ENCODE measurements around the gene CSGALNACT2. TPM values are rescaled to one million over a fixed set of nuclear protein-coding genes. Genes with fewer than 3 reads are reported as not detected.

The CSGALNACT2 gene
- total RNA-seq, 1 donor from 2014 or later = 38.7 TPM

- Mint-ChIP-seq H3K4me1 (ENCODE audit: low read depth) (peaks cover 14% of the 10 kb centered on the region), H3K36me3 (ENCODE audit: low read depth) (peaks cover 5% of the 10 kb centered on the region), H3K9me3 (ENCODE audit: low read depth) (no peaks in the 10 kb centered on the region), H3K27ac (ENCODE audit: unreplicated experiment) (no peak overlapping the region), H3K27me3 (ENCODE audit: low read depth) (no peaks in the 10 kb centered on the region), H3K4me3 (ENCODE audit: unreplicated experiment) (no peak overlapping the region)
- DNase-seq (ENCODE audit: low spot score) = peak; percentile 46
- no peak for TF ChIP-seq CTCF (IDR thresholded peaks at IDR 0.05)
Observed at GRCh38 chr10:43194859-43195258, 56.6 kb downstream of the CSGALNACT2 start.

- no peaks in the 10 kb centered on the region for H3K9me3 Mint-ChIP-seq (ENCODE audit: low read depth)
- H3K27ac Mint-ChIP-seq (ENCODE audit: unreplicated experiment) = no peak overlapping the region
- peaks cover 10% of the 10 kb centered on the region for H3K4me1 Mint-ChIP-seq (ENCODE audit: low read depth)
- peak; percentile 61 for DNase-seq (ENCODE audit: low spot score)
- no peak for TF ChIP-seq CTCF (IDR thresholded peaks at IDR 0.05)
- H3K36me3 Mint-ChIP-seq (ENCODE audit: low read depth) = peaks cover 5% of the 10 kb centered on the region
- no peaks in the 10 kb centered on the region for H3K27me3 Mint-ChIP-seq (ENCODE audit: low read depth)
- no peak overlapping the region for H3K4me3 Mint-ChIP-seq (ENCODE audit: unreplicated experiment)
Observed at GRCh38 chr10:43195557-43195956, 57.3 kb downstream of the CSGALNACT2 start.

- no peaks in the 10 kb centered on the region for H3K9me3 Mint-ChIP-seq (ENCODE audit: low read depth)
- H3K4me1 Mint-ChIP-seq (ENCODE audit: low read depth) = peaks cover 6% of the 10 kb centered on the region
- peaks cover 5% of the 10 kb centered on the region for H3K36me3 Mint-ChIP-seq (ENCODE audit: low read depth)
- H3K4me3 Mint-ChIP-seq (ENCODE audit: unreplicated experiment) = no peak overlapping the region
- DNase-seq (ENCODE audit: low spot score) = peak; percentile 79
- H3K27ac Mint-ChIP-seq (ENCODE audit: unreplicated experiment) = no peak overlapping the region
- H3K27me3 Mint-ChIP-seq (ENCODE audit: low read depth) = no peaks in the 10 kb centered on the region
- TF ChIP-seq CTCF (IDR thresholded peaks at IDR 0.05) = no peak
Observed at GRCh38 chr10:43196131-43196980, 58.1 kb downstream of the CSGALNACT2 start.

- TF ChIP-seq CTCF (IDR thresholded peaks at IDR 0.05) = no peak
- Mint-ChIP-seq H3K9me3 (ENCODE audit: low read depth) (no peaks in the 10 kb centered on the region), H3K4me1 (ENCODE audit: low read depth) (peaks cover 9% of the 10 kb centered on the region), H3K4me3 (ENCODE audit: unreplicated experiment) (no peak overlapping the region), H3K27me3 (ENCODE audit: low read depth) (no peaks in the 10 kb centered on the region), H3K36me3 (ENCODE audit: low read depth) (peaks cover 5% of the 10 kb centered on the region), H3K27ac (ENCODE audit: unreplicated experiment) (no peak overlapping the region)
- DNase-seq (ENCODE audit: low spot score) = peak; percentile 88
Observed at GRCh38 chr10:43196981-43197833, 59.0 kb downstream of the CSGALNACT2 start.
